ENCODE data around the gene ABHD12. TPM values are rescaled to one million over a fixed set of nuclear protein-coding genes. Genes with fewer than 3 reads are reported as not detected.

Gene ABHD12
- total and polyA plus RNA-seq, 2 donors (not counting 1 experiment from before 2014, with no cell fraction given): 9.6 to 28.3 TPM

GRCh38 chr20:25397821-25398220, 7.2 kb upstream of the ABHD12 start:
- TF ChIP-seq EZH2 (IDR thresholded peaks at IDR 0.05; ENCODE audit: borderline replicate concordance, insufficient read depth, low read depth, low read length, poor library complexity, severe bottlenecking): no peak
- TF ChIP-seq, protein P1, sequence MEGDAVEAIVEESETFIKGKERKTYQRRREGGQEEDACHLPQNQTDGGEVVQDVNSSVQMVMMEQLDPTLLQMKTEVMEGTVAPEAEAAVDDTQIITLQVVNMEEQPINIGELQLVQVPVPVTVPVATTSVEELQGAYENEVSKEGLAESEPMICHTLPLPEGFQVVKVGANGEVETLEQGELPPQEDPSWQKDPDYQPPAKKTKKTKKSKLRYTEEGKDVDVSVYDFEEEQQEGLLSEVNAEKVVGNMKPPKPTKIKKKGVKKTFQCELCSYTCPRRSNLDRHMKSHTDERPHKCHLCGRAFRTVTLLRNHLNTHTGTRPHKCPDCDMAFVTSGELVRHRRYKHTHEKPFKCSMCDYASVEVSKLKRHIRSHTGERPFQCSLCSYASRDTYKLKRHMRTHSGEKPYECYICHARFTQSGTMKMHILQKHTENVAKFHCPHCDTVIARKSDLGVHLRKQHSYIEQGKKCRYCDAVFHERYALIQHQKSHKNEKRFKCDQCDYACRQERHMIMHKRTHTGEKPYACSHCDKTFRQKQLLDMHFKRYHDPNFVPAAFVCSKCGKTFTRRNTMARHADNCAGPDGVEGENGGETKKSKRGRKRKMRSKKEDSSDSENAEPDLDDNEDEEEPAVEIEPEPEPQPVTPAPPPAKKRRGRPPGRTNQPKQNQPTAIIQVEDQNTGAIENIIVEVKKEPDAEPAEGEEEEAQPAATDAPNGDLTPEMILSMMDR (IDR thresholded peaks at IDR 0.05): no peak
- Histone ChIP-seq H3K4me3 (ENCODE audit: control extremely low read depth in 1 of 5, extremely low read depth in 1 of 5, insufficient read depth in 1 of 5, low read depth in 2 of 5, low read length in 4 of 5) (no peak overlapping the region), H3K27me3 (replicated peaks in 1 of 4; ENCODE audit: control extremely low read depth in 1 of 4, control insufficient read depth in 3 of 4, insufficient read depth in 4 of 4, low read length in 3 of 4) (no peaks in the 10 kb centered on the region), H3K4me2 (replicated peaks; ENCODE audit: low read depth, low read length, poor library complexity, severe bottlenecking) (no peak overlapping the region), H3K9ac (ENCODE audit: low read length) (no peak overlapping the region), H4K20me1 (ENCODE audit: control insufficient read depth, insufficient read depth, low read length, poor library complexity, severe bottlenecking) (no peaks in the 10 kb centered on the region), H3K9me3 (ENCODE audit: control extremely low read depth in 1 of 3, control insufficient read depth in 2 of 3, insufficient read depth in 1 of 3, low read length in 2 of 3) (peaks cover 0 to 14% (median 7%) of the 10 kb centered on the region in 3 donors), H2AFZ (ENCODE audit: insufficient read depth, low read depth, low read length, poor library complexity, severe bottlenecking) (no peak overlapping the region), H3K79me2 (ENCODE audit: control insufficient read depth, insufficient read depth, low read length) (no peaks in the 10 kb centered on the region), H3K27ac (ENCODE audit: low read length in 2 of 2) (no peak overlapping the region), H3K4me1 (ENCODE audit: control insufficient read depth in 2 of 2, insufficient read depth in 2 of 2, low read length in 2 of 2) (no peaks in the 10 kb centered on the region), H3K36me3 (replicated peaks in 1 of 2; ENCODE audit: control extremely low read depth in 1 of 2, control insufficient read depth in 1 of 2, extremely low read depth in 1 of 2, insufficient read depth in 2 of 2, low read length in 1 of 2) (no peaks in the 10 kb centered on the region)
- POLR2A ChIA-PET: no interaction called here
- intact Hi-C loops (cut with micrococcal nuclease): no loop called here
- peaks cover 11% of the 10 kb centered on the region for H3K27me3 Mint-ChIP-seq
- no peak overlapping the region for H3K4me3 Mint-ChIP-seq
- CTCF ChIA-PET: interaction anchor here (0.9 to 6.4 kb wide), 15 partner anchors 11 to 1705 kb away, joined by 3 to 133 read pairs (median 6); partner anchors contain the start of gene GINS1
- ATAC-seq (ENCODE audit: low read depth): no peak
- H3K27ac Mint-ChIP-seq: no peak overlapping the region
- no CpG with 5 or more reads among the region's 1 CpG for WGBS (ENCODE audit: insufficient coverage)
- H3K9me3 Mint-ChIP-seq (ENCODE audit: insufficient read depth): no peaks in the 10 kb centered on the region
- peaks cover 5% of the 10 kb centered on the region for H3K4me1 Mint-ChIP-seq
- DNase-seq: no peak

DNA sequence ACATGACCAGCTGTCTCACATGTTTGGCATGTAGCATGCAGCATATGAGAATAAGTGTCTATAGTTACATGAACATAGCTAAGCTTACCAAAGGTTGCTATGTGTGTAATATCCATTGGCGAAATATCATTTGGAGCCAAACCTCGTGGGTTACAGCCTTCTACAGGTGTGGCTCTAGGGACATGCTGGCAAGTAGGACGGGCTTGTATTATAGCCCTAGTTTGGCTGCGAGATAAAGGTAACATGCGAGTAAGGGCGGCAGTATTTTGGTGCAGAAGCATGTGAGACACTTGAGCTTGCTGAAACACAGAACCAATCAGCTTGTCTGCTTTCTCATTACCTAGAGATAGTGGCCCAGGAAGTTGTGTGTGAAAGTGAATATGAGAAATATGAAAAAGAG, 6.5 kb upstream of the ABHD12 start:
- no peak overlapping the region for H3K27ac Mint-ChIP-seq
- no peak for ATAC-seq (ENCODE audit: low read depth)
- H3K27me3 Mint-ChIP-seq: peaks cover 11% of the 10 kb centered on the region
- ChIA-PET POLR2A (no interaction called here), CTCF (interaction anchor here (0.9 to 6.4 kb wide), 9 partner anchors 11 to 1704 kb away, joined by 3 to 133 read pairs (median 6); partner anchors contain the start of gene GINS1)
- Histone ChIP-seq H3K4me2 (replicated peaks; ENCODE audit: low read depth, low read length, poor library complexity, severe bottlenecking) (no peak overlapping the region), H3K9ac (ENCODE audit: low read length) (no peak overlapping the region), H3K9me3 (ENCODE audit: control extremely low read depth in 1 of 3, control insufficient read depth in 2 of 3, insufficient read depth in 1 of 3, low read length in 2 of 3) (peaks cover 0 to 7% (median 0%) of the 10 kb centered on the region in 3 donors), H3K36me3 (replicated peaks in 1 of 2; ENCODE audit: control extremely low read depth in 1 of 2, control insufficient read depth in 1 of 2, extremely low read depth in 1 of 2, insufficient read depth in 2 of 2, low read length in 1 of 2) (no peaks in the 10 kb centered on the region), H2AFZ (ENCODE audit: insufficient read depth, low read depth, low read length, poor library complexity, severe bottlenecking) (no peak overlapping the region), H3K79me2 (ENCODE audit: control insufficient read depth, insufficient read depth, low read length) (no peaks in the 10 kb centered on the region), H3K4me3 (ENCODE audit: control extremely low read depth in 1 of 5, extremely low read depth in 1 of 5, insufficient read depth in 1 of 5, low read depth in 2 of 5, low read length in 4 of 5) (no peak overlapping the region), H4K20me1 (ENCODE audit: control insufficient read depth, insufficient read depth, low read length, poor library complexity, severe bottlenecking) (no peaks in the 10 kb centered on the region), H3K27me3 (replicated peaks in 1 of 4; ENCODE audit: control extremely low read depth in 1 of 4, control insufficient read depth in 3 of 4, insufficient read depth in 4 of 4, low read length in 3 of 4) (no peaks in the 10 kb centered on the region), H3K27ac (ENCODE audit: low read length in 2 of 2) (no peak overlapping the region), H3K4me1 (ENCODE audit: control insufficient read depth in 2 of 2, insufficient read depth in 2 of 2, low read length in 2 of 2) (no peaks in the 10 kb centered on the region)
- 90% methylated on average over 2 of the region's 6 CpGs for WGBS (ENCODE audit: insufficient coverage)
- no peak overlapping the region for H3K4me3 Mint-ChIP-seq
- intact Hi-C loops (cut with micrococcal nuclease): no loop called here
- H3K4me1 Mint-ChIP-seq: peaks cover 5% of the 10 kb centered on the region
- no peak for DNase-seq
- TF ChIP-seq EZH2 (IDR thresholded peaks at IDR 0.05; ENCODE audit: borderline replicate concordance, insufficient read depth, low read depth, low read length, poor library complexity, severe bottlenecking): no peak
- TF ChIP-seq, protein P1 (IDR thresholded peaks at IDR 0.05): no peak
- H3K9me3 Mint-ChIP-seq (ENCODE audit: insufficient read depth): no peaks in the 10 kb centered on the region
